C4-2B (cell line): ENCODE results near the gene ADD1.

Source experiments
- ZFX ChIP-seq: fragments of 450-650 bp; IDR thresholded peaks from 2 replicates; pipeline ENCODE4 v1.6.1; 2017
- TF ChIP-seq, protein P1 (sequence below): fragments of 450-650 bp; conservative IDR thresholded peaks from 2 replicates; pipeline ENCODE4 v1.5.1; 2017; ENCODE audit warnings: mild to moderate bottlenecking

DNA sequence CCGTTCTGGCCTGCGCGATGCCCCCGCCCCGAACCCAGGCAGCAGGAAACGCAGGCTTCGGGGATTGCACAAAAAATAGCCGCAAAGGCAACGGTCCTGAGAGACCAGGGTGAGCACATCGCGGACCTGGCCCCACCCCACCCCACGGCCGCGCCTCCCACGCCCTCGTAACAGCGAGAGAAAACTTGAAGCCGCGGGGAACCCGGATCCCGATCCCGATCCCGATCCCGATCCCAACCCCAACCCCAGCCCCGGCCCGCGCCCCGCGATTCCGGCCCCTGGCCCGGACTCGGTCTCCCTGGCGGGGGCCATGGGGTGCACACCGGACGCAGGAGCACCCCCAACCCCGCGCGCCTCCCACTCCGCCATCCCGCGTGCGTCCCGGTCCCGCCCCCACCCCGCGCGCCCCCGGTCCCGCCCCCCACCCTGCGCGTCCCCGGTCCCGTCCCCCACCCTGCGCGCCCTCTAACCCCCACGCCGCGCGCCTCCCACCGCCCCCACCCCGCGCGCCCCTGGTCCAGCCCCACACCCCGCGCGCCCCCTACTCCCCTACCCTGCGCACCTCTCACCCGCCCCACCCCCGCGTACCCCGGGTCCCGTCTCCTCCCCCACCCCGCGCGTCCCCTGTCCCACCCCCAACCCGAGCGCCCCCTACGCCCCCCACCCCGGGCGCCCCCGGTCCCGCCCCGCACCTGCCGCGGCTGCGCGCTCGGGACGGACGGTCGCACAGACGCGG is 90.6 kb downstream of the ADD1 start:
- TF ChIP-seq, protein P1, sequence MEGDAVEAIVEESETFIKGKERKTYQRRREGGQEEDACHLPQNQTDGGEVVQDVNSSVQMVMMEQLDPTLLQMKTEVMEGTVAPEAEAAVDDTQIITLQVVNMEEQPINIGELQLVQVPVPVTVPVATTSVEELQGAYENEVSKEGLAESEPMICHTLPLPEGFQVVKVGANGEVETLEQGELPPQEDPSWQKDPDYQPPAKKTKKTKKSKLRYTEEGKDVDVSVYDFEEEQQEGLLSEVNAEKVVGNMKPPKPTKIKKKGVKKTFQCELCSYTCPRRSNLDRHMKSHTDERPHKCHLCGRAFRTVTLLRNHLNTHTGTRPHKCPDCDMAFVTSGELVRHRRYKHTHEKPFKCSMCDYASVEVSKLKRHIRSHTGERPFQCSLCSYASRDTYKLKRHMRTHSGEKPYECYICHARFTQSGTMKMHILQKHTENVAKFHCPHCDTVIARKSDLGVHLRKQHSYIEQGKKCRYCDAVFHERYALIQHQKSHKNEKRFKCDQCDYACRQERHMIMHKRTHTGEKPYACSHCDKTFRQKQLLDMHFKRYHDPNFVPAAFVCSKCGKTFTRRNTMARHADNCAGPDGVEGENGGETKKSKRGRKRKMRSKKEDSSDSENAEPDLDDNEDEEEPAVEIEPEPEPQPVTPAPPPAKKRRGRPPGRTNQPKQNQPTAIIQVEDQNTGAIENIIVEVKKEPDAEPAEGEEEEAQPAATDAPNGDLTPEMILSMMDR: no peak
- no peak for TF ChIP-seq ZFX
